Stomach (tissue), 4 donors: ENCODE measurements around the gene LNPEP.

Experiments
- EP300 ChIP-seq: sonication (generic); formaldehyde crosslinking; IDR thresholded peaks from one replicate; pipeline ENCODE4 v1.6.1; 2017; ENCODE audit warnings: antibody characterized with exemption
- POLR2A ChIP-seq, 4 donors: fragments of 450-650 bp; IDR thresholded peaks; one replicate each; pipeline ENCODE4 v1.6.1; 2016; ENCODE audit warnings: antibody characterized with exemption in 4 of 4, control low read depth in 2 of 4, mild to moderate bottlenecking in 1 of 4, moderate library complexity in 1 of 4
- TF ChIP-seq, protein P1 (sequence below), 7 experiments: fragments of 450-650 bp in 4 of 7; fragments of 200-600 bp in 3 of 7; sonication (generic) in 3 of 7; IDR thresholded peaks; one replicate each; pipeline ENCODE4 v1.5.1; 2016 to 2019; ENCODE audit warnings: antibody characterized with exemption in 7 of 7, control low read depth in 2 of 7, mild to moderate bottlenecking in 1 of 7

DNA sequence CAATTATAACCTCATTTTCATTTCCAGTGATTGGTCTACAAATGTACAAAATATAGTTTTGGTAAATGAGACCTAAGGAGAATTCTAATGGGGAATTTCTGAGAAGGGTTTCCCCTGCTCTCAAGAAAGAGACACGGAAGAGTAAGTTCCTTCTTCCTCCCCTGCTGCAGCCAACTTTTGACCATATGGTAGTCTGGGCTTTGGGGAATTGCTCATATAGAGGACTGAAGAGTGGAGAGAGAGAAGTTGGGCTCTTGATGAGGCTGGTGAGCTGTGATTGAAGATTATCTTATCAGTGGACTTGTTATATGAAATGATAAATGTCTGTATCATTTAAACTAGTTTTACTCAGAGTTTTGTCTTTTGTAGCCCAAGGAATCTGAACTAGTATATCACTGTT is 4.3 kb upstream of the LNPEP start:
- TF ChIP-seq, protein P1, sequence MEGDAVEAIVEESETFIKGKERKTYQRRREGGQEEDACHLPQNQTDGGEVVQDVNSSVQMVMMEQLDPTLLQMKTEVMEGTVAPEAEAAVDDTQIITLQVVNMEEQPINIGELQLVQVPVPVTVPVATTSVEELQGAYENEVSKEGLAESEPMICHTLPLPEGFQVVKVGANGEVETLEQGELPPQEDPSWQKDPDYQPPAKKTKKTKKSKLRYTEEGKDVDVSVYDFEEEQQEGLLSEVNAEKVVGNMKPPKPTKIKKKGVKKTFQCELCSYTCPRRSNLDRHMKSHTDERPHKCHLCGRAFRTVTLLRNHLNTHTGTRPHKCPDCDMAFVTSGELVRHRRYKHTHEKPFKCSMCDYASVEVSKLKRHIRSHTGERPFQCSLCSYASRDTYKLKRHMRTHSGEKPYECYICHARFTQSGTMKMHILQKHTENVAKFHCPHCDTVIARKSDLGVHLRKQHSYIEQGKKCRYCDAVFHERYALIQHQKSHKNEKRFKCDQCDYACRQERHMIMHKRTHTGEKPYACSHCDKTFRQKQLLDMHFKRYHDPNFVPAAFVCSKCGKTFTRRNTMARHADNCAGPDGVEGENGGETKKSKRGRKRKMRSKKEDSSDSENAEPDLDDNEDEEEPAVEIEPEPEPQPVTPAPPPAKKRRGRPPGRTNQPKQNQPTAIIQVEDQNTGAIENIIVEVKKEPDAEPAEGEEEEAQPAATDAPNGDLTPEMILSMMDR (IDR thresholded peaks at IDR 0.05), result no peak
- TF ChIP-seq POLR2A (IDR thresholded peaks at IDR 0.05), result no peak
- TF ChIP-seq EP300, result no peak
